Activated naive CD8-positive, alpha-beta T cell treated with anti-CD3 and anti-CD28 coated beads, Interleukin-2, amount 50 U/mL, for 24 hours (primary cell): ENCODE data around the gene CEACAM20.
"Not testable (repeated sequence)": the region's sequence is repeated elsewhere in the genome, so short reads cannot be mapped to it uniquely, and the experiment has no call there.

Experiments used
- ATAC-seq: fragments of 150-1000 bp; cut with Tn5 transposase; one replicate; pipeline ENCODE4 v1.10.0; 2021
- DNase-seq: peaks from one replicate; pipeline ENCODE4 v3.0.0; 2021
- H3K27ac Mint-ChIP-seq: one replicate; pipeline ENCODE4 v1.8.0; 2021; ENCODE audit warnings: mild to moderate bottlenecking, mixed read lengths
- H3K27me3 Mint-ChIP-seq: one replicate; pipeline ENCODE4 v1.8.0; 2021; ENCODE audit warnings: mixed read lengths
- H3K36me3 Mint-ChIP-seq: one replicate; pipeline ENCODE4 v1.8.0; 2021; ENCODE audit warnings: low read depth, mixed read lengths
- H3K4me1 Mint-ChIP-seq: one replicate; pipeline ENCODE4 v1.8.0; 2021; ENCODE audit warnings: mixed read lengths
- H3K4me3 Mint-ChIP-seq: one replicate; pipeline ENCODE4 v1.8.0; 2021; ENCODE audit warnings: mild to moderate bottlenecking, moderate library complexity, mixed read lengths
- H3K9me3 Mint-ChIP-seq: one replicate; pipeline ENCODE4 v1.8.0; 2021; ENCODE audit warnings: mixed read lengths

CEACAM20 gene

GRCh38 chr19:44557933-44558332 is 28.5 kb upstream of the CEACAM20 start:
- peaks cover 15% of the 10 kb centered on the region for H3K9me3 Mint-ChIP-seq

GRCh38 chr19:44554641-44555246 is 25.3 kb upstream of the CEACAM20 start:
- Mint-ChIP-seq H3K27me3 (peaks cover 10% of the 10 kb centered on the region), H3K4me3 (no peak overlapping the region), H3K4me1 (no peaks in the 10 kb centered on the region), H3K36me3 (peaks cover 2% of the 10 kb centered on the region), H3K9me3 (peaks cover 25% of the 10 kb centered on the region), H3K27ac (no peak overlapping the region)
- ATAC-seq (no peak), DNase-seq (no peak)

More at GRCh38 chr19:44557933-44558332, 28.5 kb upstream of the CEACAM20 start:
- peaks cover 16% of the 10 kb centered on the region for H3K27me3 Mint-ChIP-seq
- H3K27ac Mint-ChIP-seq = no peak overlapping the region
- H3K4me1 Mint-ChIP-seq = no peaks in the 10 kb centered on the region
- H3K36me3 Mint-ChIP-seq = no peaks in the 10 kb centered on the region
- H3K4me3 Mint-ChIP-seq = no peak overlapping the region
- DNase-seq = no peak
- no peak for ATAC-seq

DNA sequence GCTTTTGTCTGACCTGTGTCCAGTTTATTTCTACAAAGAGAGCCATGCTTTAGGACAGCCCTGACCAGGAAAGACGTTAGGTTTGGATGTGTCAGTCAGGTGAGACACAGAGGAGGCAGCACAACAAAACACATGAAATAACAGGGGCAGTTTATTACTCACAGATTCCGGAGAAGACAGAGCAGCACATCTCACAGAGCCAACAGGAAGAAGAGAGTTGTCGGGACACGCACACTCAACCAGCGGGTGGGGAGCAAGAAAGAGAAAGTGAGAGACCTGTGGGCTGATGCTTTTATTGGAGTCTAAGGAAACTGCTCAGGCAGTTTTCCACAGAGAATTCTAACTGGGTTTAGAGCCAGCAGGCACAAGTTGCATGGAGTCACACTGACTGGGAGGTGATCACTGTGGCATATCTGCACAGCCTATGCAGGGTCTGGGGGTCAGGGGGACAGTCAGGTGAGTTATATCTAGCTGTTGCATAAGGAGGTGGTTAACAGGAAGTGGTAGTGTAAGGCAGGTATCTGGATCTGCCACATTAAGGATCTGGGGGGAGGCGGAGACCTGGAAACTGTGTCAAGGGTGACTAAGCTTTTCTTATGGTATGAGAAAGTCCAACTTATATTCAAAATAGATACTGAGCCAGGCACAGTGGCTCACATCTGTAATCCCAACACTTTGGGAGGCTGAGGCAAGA is 24.1 kb upstream of the CEACAM20 start:
- Mint-ChIP-seq H3K27me3 (peaks cover 10% of the 10 kb centered on the region), H3K4me3 (no peak overlapping the region), H3K9me3 (peaks cover 30% of the 10 kb centered on the region), H3K36me3 (peaks cover 2% of the 10 kb centered on the region), H3K27ac (no peak overlapping the region), H3K4me1 (no peaks in the 10 kb centered on the region)
- DNase-seq (no peak), ATAC-seq (peak; percentile 15)

DNA sequence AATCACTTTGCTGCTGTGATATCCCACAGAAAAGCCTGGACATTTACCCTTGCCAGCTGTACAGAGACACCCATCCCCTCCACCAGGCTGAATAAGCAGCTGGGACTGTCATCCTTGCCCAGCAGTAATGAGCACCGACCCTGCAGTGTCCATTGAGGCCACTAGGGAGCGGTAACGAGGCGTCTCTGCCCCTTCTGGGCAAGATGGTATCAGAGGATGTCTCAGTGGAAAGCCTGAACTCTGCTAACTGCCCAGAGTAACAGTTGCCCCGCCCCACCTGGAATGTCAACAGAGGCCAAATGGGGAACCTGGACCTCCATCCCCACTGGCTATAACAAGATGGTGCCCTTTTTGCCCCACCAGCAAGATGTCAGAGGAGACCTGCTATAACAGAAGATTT is 22.8 kb upstream of the CEACAM20 start:
- ATAC-seq = peak; percentile 52
- DNase-seq = peak; percentile 49
- Mint-ChIP-seq H3K27me3 (peaks cover 10% of the 10 kb centered on the region), H3K9me3 (peaks cover 30% of the 10 kb centered on the region), H3K36me3 (peaks cover 2% of the 10 kb centered on the region), H3K27ac (no peak overlapping the region), H3K4me3 (no peak overlapping the region), H3K4me1 (no peaks in the 10 kb centered on the region)

- DNase-seq = no peak
- Mint-ChIP-seq H3K27ac (no peak overlapping the region), H3K27me3 (peaks cover 10% of the 10 kb centered on the region), H3K4me1 (no peaks in the 10 kb centered on the region), H3K9me3 (peaks cover 30% of the 10 kb centered on the region), H3K36me3 (peaks cover 2% of the 10 kb centered on the region), H3K4me3 (no peak overlapping the region)
- no peak for ATAC-seq
Measured at GRCh38 chr19:44551850-44552249, 22.4 kb upstream of the CEACAM20 start.

DNA sequence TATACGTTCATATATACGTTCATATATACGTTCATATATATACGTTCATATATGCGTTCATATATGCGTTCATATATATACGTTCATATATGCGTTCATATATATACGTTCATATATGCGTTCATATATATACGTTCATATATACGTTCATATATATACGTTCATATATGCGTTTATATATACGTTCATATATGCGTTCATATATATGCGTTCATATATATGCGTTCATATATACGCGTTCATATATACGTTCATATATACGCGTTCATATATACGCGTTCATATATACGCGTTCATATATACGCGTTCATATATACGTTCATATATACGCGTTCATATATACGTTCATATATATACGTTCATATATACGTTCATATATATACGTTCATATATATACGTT is 21.5 kb upstream of the CEACAM20 start:
- not testable (repeated sequence) for H3K36me3 Mint-ChIP-seq, H3K4me1 Mint-ChIP-seq, H3K4me3 Mint-ChIP-seq, H3K27ac Mint-ChIP-seq, ATAC-seq, H3K27me3 Mint-ChIP-seq, DNase-seq
- peaks cover 30% of the 10 kb centered on the region for H3K9me3 Mint-ChIP-seq

GRCh38 chr19:44549507-44549906 is 20.0 kb upstream of the CEACAM20 start:
- no peaks in the 10 kb centered on the region for H3K4me1 Mint-ChIP-seq
- H3K4me3 Mint-ChIP-seq = no peak overlapping the region

DNA sequence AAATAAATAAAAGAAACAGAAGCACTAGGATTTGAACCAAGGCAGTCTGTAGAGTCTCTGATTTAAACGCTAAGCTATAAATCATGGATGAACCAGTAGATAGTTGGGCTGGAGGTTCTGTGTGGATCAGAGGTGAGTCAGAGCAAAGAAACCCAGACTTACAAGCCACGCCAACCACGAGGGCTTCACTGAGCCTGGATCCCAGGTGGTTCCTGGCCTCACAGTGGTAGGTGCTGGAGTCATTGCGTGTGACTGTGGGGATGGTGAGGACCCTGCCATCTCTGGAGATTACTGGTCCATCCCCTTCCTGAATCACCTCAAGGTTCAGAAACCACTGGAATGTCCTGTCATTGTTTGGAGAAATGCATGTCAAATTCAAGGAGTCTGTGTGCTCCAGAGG is 19.3 kb upstream of the CEACAM20 start:
- Mint-ChIP-seq H3K36me3 (peaks cover 2% of the 10 kb centered on the region), H3K27me3 (peaks cover 9% of the 10 kb centered on the region), H3K4me3 (no peak overlapping the region), H3K9me3 (peaks cover 21% of the 10 kb centered on the region), H3K27ac (no peak overlapping the region), H3K4me1 (no peaks in the 10 kb centered on the region)
- no peak for DNase-seq
- no peak for ATAC-seq

More at GRCh38 chr19:44549507-44549906, 20.0 kb upstream of the CEACAM20 start:
- Mint-ChIP-seq H3K36me3 (peaks cover 2% of the 10 kb centered on the region), H3K27me3 (peaks cover 5% of the 10 kb centered on the region), H3K27ac (no peak overlapping the region), H3K9me3 (peaks cover 25% of the 10 kb centered on the region)
- ATAC-seq (no peak), DNase-seq (no peak)

- Mint-ChIP-seq H3K9me3 (peaks cover 6% of the 10 kb centered on the region), H3K36me3 (no peaks in the 10 kb centered on the region), H3K27me3 (peaks cover 8% of the 10 kb centered on the region), H3K4me3 (no peak overlapping the region), H3K27ac (no peak overlapping the region), H3K4me1 (no peaks in the 10 kb centered on the region)
- DNase-seq = no peak
- no peak for ATAC-seq
Measured at GRCh38 chr19:44544031-44544430, 14.6 kb upstream of the CEACAM20 start.

DNA sequence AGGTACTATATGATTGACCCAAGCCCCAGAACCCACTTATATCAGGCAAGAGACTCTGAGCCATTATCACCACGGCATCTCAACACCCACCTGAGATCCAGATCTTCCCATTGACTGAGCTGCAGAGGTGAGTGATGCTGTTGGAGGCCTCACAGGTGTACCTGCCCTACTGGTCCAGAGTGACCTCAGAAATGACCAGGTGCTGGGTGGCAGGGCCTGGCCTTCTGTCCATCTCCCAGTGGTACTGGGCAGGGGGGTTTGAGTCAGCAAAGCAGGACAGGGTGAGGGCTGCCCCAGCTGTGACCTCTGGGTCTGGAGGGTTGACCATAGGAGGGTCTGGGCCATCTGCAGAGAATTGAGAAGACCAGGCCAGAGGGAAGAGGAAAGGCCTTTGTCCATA is 13.2 kb upstream of the CEACAM20 start:
- Mint-ChIP-seq H3K27ac (no peak overlapping the region), H3K36me3 (no peaks in the 10 kb centered on the region), H3K4me3 (no peak overlapping the region), H3K27me3 (peaks cover 13% of the 10 kb centered on the region), H3K4me1 (no peaks in the 10 kb centered on the region), H3K9me3 (peaks cover 10% of the 10 kb centered on the region)
- ATAC-seq = no peak
- no peak for DNase-seq

GRCh38 chr19:44540736-44541135 is 11.3 kb upstream of the CEACAM20 start:
- Mint-ChIP-seq H3K4me3 (no peak overlapping the region), H3K27ac (no peak overlapping the region), H3K27me3 (peaks cover 13% of the 10 kb centered on the region), H3K4me1 (no peaks in the 10 kb centered on the region), H3K36me3 (no peaks in the 10 kb centered on the region), H3K9me3 (peaks cover 24% of the 10 kb centered on the region)
- DNase-seq = no peak
- no peak for ATAC-seq

GRCh38 chr19:44539991-44540390 is 10.5 kb upstream of the CEACAM20 start:
- Mint-ChIP-seq H3K4me1 (no peaks in the 10 kb centered on the region), H3K27me3 (peaks cover 13% of the 10 kb centered on the region), H3K36me3 (no peaks in the 10 kb centered on the region), H3K4me3 (no peak overlapping the region), H3K27ac (no peak overlapping the region), H3K9me3 (peaks cover 30% of the 10 kb centered on the region)
- ATAC-seq = no peak
- DNase-seq = no peak

DNA sequence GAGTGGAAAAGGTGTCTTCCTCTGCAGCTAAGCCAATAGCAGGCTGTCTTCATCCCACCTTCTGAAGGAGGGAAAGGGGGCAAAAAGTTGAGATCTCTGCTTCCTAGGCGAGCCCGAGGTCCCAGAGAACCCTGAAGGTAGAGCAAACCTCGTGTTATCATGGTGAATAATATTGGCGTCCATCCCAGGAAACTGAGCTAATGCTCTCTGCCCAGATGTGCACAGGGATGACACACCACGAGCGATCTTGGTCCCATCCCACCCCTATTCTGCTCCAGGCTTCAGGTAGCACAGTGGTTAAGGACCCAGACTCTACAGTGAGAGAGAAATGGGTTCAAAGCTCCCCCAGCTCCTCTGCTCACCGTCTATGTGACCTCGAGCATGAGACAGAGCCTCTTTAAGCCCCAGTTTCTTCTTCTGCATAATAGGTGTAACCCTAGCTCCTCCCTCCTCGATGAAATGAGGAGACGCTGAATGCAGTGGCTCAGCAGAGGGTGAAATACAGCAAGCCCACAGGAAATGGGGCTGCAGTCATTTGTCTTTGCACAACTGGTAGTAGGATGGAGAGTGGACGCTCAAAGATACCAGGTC is 9.9 kb upstream of the CEACAM20 start:
- peaks cover 13% of the 10 kb centered on the region for H3K27me3 Mint-ChIP-seq
- no peaks in the 10 kb centered on the region for H3K36me3 Mint-ChIP-seq
- H3K4me3 Mint-ChIP-seq = no peak overlapping the region
- DNase-seq (no peak), ATAC-seq (no peak)
- H3K4me1 Mint-ChIP-seq = no peaks in the 10 kb centered on the region
- peaks cover 30% of the 10 kb centered on the region for H3K9me3 Mint-ChIP-seq
- H3K27ac Mint-ChIP-seq = no peak overlapping the region

DNA sequence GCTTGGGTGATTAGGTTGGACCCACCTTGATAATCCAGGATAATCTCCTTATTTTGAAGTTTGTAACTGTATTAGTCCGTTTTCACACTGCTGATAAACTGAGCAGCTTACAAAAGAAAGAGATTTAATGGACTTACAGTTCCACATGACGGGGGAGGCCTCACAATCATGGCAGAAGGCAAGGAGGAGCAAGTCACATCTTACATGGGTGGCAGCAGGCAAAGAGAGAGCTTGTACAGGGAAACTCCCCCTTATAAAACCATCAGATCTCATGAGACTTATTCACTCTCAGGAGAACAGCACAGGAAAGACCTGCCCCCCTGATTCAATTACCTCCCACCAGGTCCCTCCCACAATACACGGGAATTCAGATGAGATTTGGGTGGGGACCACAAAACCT is 5.9 kb upstream of the CEACAM20 start:
- H3K36me3 Mint-ChIP-seq, DNase-seq, H3K4me3 Mint-ChIP-seq, ATAC-seq, H3K4me1 Mint-ChIP-seq, H3K27ac Mint-ChIP-seq: not testable (repeated sequence)
- Mint-ChIP-seq H3K9me3 (peaks cover 34% of the 10 kb centered on the region), H3K27me3 (peaks cover 15% of the 10 kb centered on the region)

DNA sequence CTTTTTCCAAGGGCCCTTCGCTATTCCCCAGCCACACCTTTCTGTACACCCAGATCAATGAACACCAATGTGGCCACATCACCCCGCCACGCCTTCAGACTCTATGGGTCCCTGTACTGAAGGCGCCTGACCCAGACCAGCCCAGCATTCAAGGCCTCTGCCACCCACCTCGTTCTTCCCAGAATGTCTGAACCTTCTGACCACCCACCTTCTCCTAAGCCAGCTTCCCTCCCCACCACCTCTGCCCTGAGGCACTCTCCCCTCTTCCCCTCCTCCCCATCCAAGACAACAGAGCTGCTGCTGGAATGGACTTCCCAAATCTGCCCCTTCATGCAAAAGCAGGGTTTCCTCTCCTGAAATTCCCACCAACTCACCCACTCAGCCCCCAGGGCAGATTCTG is 3.3 kb upstream of the CEACAM20 start:
- ATAC-seq = no peak
- no peaks in the 10 kb centered on the region for H3K4me1 Mint-ChIP-seq
- H3K36me3 Mint-ChIP-seq = peaks cover 3% of the 10 kb centered on the region
- peaks cover 29% of the 10 kb centered on the region for H3K9me3 Mint-ChIP-seq
- DNase-seq = no peak
- H3K27ac Mint-ChIP-seq = no peak overlapping the region
- peaks cover 17% of the 10 kb centered on the region for H3K27me3 Mint-ChIP-seq
- H3K4me3 Mint-ChIP-seq = no peak overlapping the region
